B cell (primary cell): ENCODE results near the gene KCTD4. TPM values are rescaled to one million over a fixed set of nuclear protein-coding genes. Genes with fewer than 3 reads are reported as not detected.

Experiments
- ATAC-seq: fragments of 200-7000 bp; cut with Tn5 transposase; one replicate; pipeline ENCODE4 v1.10.0; 2021; ENCODE audit warnings: low read depth, mild to moderate bottlenecking, moderate number of reproducible peaks, moderate library complexity
- CTCF ChIA-PET: fragments of 350-600 bp; sonication (Branson Sonifier 250); formaldehyde crosslinking; loops from one replicate; lab custom pipeline; 2021; ENCODE audit warnings: antibody characterized with exemption, inconsistent platforms; lab: Charles Lee
- POLR2A ChIA-PET: fragments of 350-600 bp; sonication (Branson Sonifier 250); formaldehyde crosslinking; loops from one replicate; lab custom pipeline; 2021; ENCODE audit warnings: antibody characterized with exemption; lab: Charles Lee
- DNase-seq: peaks from one replicate; pipeline ENCODE4 v3.0.0; 2013
- H2AFZ ChIP-seq: 2 replicates; pipeline ENCODE4 v1.6.1; 2012; ENCODE audit warnings: mild to moderate bottlenecking, low read depth, low read length; ENCODE audit not compliant: insufficient read depth, poor library complexity, severe bottlenecking
- H3K27ac ChIP-seq, 2 donors: 1 replicate in 1 of 2; 2 replicates in 1 of 2; pipeline ENCODE4 v1.5.1; 2012 to 2013; ENCODE audit warnings: low read length in 2 of 2, mild to moderate bottlenecking in 2 of 2, moderate library complexity in 1 of 2
- H3K27me3 ChIP-seq, 4 experiments: fragments of 200-600 bp in 1 of 4; sonication (generic) in 1 of 4; replicated peaks in 1 of 4; 1 replicate in 2 of 4; 2 replicates in 2 of 4; pipeline versions ENCODE4 v1.6.1 to v1.7.0; 2013 to 2016; ENCODE audit warnings: low read length in 3 of 4, mild to moderate bottlenecking in 2 of 4, mixed read lengths in 1 of 4, moderate library complexity in 1 of 4; ENCODE audit not compliant: insufficient read depth in 4 of 4, control insufficient read depth in 3 of 4; ENCODE audit errors: control extremely low read depth in 1 of 4
- H3K36me3 ChIP-seq, 2 experiments: replicated peaks in 1 of 2; 1 replicate in 1 of 2; 2 replicates in 1 of 2; pipeline versions ENCODE4 v1.6.1 to v1.7.1; 2013; ENCODE audit warnings: low read length in 1 of 2; ENCODE audit not compliant: insufficient read depth in 2 of 2, control insufficient read depth in 1 of 2; ENCODE audit errors: control extremely low read depth in 1 of 2, extremely low read depth in 1 of 2
- H3K4me1 ChIP-seq, 2 donors: fragments of 200-600 bp in 1 of 2; sonication (generic) in 1 of 2; 1 replicate in 1 of 2; 2 replicates in 1 of 2; pipeline versions ENCODE4 v1.5.1 to v1.6.1; 2013 to 2017; ENCODE audit warnings: low read length in 2 of 2; ENCODE audit not compliant: control insufficient read depth in 2 of 2, insufficient read depth in 2 of 2
- H3K4me2 ChIP-seq: replicated peaks from 2 replicates; pipeline ENCODE3; 2012; ENCODE audit warnings: mild to moderate bottlenecking, low read depth, low read length; ENCODE audit not compliant: poor library complexity, severe bottlenecking
- H3K4me3 ChIP-seq, 5 experiments: fragments of 200-600 bp in 1 of 5; sonication (generic) in 1 of 5; 1 replicate in 3 of 5; 2 replicates in 2 of 5; pipeline versions ENCODE4 v1.5.1 to v1.7.0; 2011 to 2016; ENCODE audit warnings: low read length in 4 of 5, mild to moderate bottlenecking in 4 of 5, low read depth in 2 of 5, control low read depth in 1 of 5, moderate library complexity in 1 of 5; ENCODE audit not compliant: insufficient read depth in 1 of 5; ENCODE audit errors: control extremely low read depth in 1 of 5, extremely low read depth in 1 of 5
- H3K79me2 ChIP-seq: fragments of 200-600 bp; sonication (generic); one replicate; pipeline ENCODE4 v1.6.0; 2016; ENCODE audit warnings: low read length; ENCODE audit not compliant: control insufficient read depth, insufficient read depth
- H3K9ac ChIP-seq: fragments of 200-600 bp; sonication (generic); 2 replicates; pipeline ENCODE4 v1.6.1; 2017; ENCODE audit warnings: mild to moderate bottlenecking, low read length, moderate library complexity
- H3K9me3 ChIP-seq, 3 donors: one replicate each; pipeline versions ENCODE4 v1.6.1 to v1.7.1; 2013; ENCODE audit warnings: low read length in 2 of 3; ENCODE audit not compliant: control insufficient read depth in 2 of 3, insufficient read depth in 1 of 3; ENCODE audit errors: control extremely low read depth in 1 of 3
- H4K20me1 ChIP-seq: 2 replicates; pipeline ENCODE4 v1.6.0; 2012; ENCODE audit warnings: mild to moderate bottlenecking, low read length; ENCODE audit not compliant: insufficient read depth, control insufficient read depth, poor library complexity, severe bottlenecking
- H3K27ac Mint-ChIP-seq: one replicate; pipeline ENCODE4 v1.8.0; 2021; ENCODE audit warnings: mixed read lengths
- H3K27me3 Mint-ChIP-seq: one replicate; pipeline ENCODE4 v1.8.0; 2021; ENCODE audit warnings: mixed read lengths
- H3K4me1 Mint-ChIP-seq: one replicate; pipeline ENCODE4 v1.8.0; 2021; ENCODE audit warnings: mixed read lengths
- H3K4me3 Mint-ChIP-seq: one replicate; pipeline ENCODE4 v1.8.0; 2021; ENCODE audit warnings: mixed read lengths
- H3K9me3 Mint-ChIP-seq: one replicate; pipeline ENCODE4 v1.8.0; 2022; ENCODE audit warnings: mixed read lengths; ENCODE audit not compliant: insufficient read depth
- CTCF ChIP-seq: fragments of 200-600 bp; IDR thresholded peaks from one replicate; pipeline ENCODE4 v1.8.0; 2022; ENCODE audit warnings: antibody characterized with exemption, mild to moderate bottlenecking
- EZH2 ChIP-seq: IDR thresholded peaks from 2 replicates; pipeline ENCODE4 v1.6.1; 2012; ENCODE audit warnings: borderline replicate concordance, low read depth, mild to moderate bottlenecking, moderate library complexity, low read length; ENCODE audit not compliant: insufficient read depth, poor library complexity, severe bottlenecking
- WGBS: methylation state at CpG from one replicate; pipeline ENCODE4 v1.1.5; 2013; ENCODE audit warnings: missing lambda C conversion rate; ENCODE audit not compliant: insufficient coverage; 5-methylcytosine and 5-hydroxymethylcytosine counted together
- intact Hi-C: fragments of 100-400 bp; cut with micrococcal nuclease; formaldehyde crosslinking; loops from one replicate; pipeline ENCODE4 v1.10.0; 2022
- polyA plus RNA-seq: library from polyadenylated mRNA; depleted of rRNA; stranded (reverse); fragments of >200 nt; gene quantifications from 2 replicates; pipeline ENCODE4 v1.2.3, GENCODE V29; 2012
- total RNA-seq, 2 donors: library from RNA; stranded (reverse); fragments of 120-200 nt in 1 of 2; gene quantifications; 1 replicate in 1 of 2; 2 replicates in 1 of 2; pipeline versions ENCODE4 v1.2.3 to v1.2.4, GENCODE V29; 2013 to 2022

KCTD4 gene
- total and polyA plus RNA-seq, 2 donors (not counting 1 experiment from before 2014, with no cell fraction given) = not detected

- peaks cover 15% of the 10 kb centered on the region for H3K79me2 ChIP-seq
- H3K27me3 Mint-ChIP-seq = no peaks in the 10 kb centered on the region
- ATAC-seq (no peak), DNase-seq (no peak)
- peaks cover 6% of the 10 kb centered on the region for H4K20me1 ChIP-seq
- TF ChIP-seq EZH2 (no peak), CTCF (no peak)
- POLR2A ChIA-PET = no interaction called here
- no peak overlapping the region for H2AFZ ChIP-seq
- no peak overlapping the region for H3K27ac ChIP-seq
- H3K4me1 ChIP-seq = no peaks in the 10 kb centered on the region
- H3K27ac Mint-ChIP-seq = no peak overlapping the region
- H3K4me2 ChIP-seq = no peak overlapping the region
- H3K4me1 Mint-ChIP-seq = no peaks in the 10 kb centered on the region
- H3K27me3 ChIP-seq = no peaks in the 10 kb centered on the region
- CTCF ChIA-PET = no interaction called here
- H3K9me3 Mint-ChIP-seq = no peaks in the 10 kb centered on the region
- H3K4me3 ChIP-seq = no peak overlapping the region
- H3K9ac ChIP-seq = no peak overlapping the region
- no peaks in the 10 kb centered on the region for H3K9me3 ChIP-seq
- no peak overlapping the region for H3K4me3 Mint-ChIP-seq
- no peaks in the 10 kb centered on the region for H3K36me3 ChIP-seq
- intact Hi-C loops = no loop called here
These were observed 23.3 kb upstream of the KCTD4 start for GRCh38 chr13:45224176-45224575.

GRCh38 chr13:45222919-45223318 is 22.1 kb upstream of the KCTD4 start:
- H3K27ac Mint-ChIP-seq = no peak overlapping the region
- H3K4me1 Mint-ChIP-seq = peaks cover 5% of the 10 kb centered on the region
- peaks cover 6% of the 10 kb centered on the region for H4K20me1 ChIP-seq
- H3K4me3 Mint-ChIP-seq = no peak overlapping the region
- WGBS = 100% methylated on average over 1 of the region's 1 CpG
- H3K4me3 ChIP-seq = no peak overlapping the region
- no peaks in the 10 kb centered on the region for H3K27me3 Mint-ChIP-seq
- intact Hi-C loops = no loop called here
- H3K27ac ChIP-seq = no peak overlapping the region
- peaks cover 15% of the 10 kb centered on the region for H3K79me2 ChIP-seq
- H2AFZ ChIP-seq = no peak overlapping the region
- no peaks in the 10 kb centered on the region for H3K36me3 ChIP-seq
- H3K9me3 ChIP-seq = no peaks in the 10 kb centered on the region
- H3K9me3 Mint-ChIP-seq = no peaks in the 10 kb centered on the region
- ChIA-PET POLR2A (no interaction called here), CTCF (no interaction called here)
- no peak for DNase-seq
- no peaks in the 10 kb centered on the region for H3K4me1 ChIP-seq
- ATAC-seq = no peak
- TF ChIP-seq EZH2 (no peak), CTCF (no peak)
- H3K9ac ChIP-seq = no peak overlapping the region
- no peak overlapping the region for H3K4me2 ChIP-seq
- no peaks in the 10 kb centered on the region for H3K27me3 ChIP-seq
